Measurements from ENCODE around the gene IFNL1.

DNA sequence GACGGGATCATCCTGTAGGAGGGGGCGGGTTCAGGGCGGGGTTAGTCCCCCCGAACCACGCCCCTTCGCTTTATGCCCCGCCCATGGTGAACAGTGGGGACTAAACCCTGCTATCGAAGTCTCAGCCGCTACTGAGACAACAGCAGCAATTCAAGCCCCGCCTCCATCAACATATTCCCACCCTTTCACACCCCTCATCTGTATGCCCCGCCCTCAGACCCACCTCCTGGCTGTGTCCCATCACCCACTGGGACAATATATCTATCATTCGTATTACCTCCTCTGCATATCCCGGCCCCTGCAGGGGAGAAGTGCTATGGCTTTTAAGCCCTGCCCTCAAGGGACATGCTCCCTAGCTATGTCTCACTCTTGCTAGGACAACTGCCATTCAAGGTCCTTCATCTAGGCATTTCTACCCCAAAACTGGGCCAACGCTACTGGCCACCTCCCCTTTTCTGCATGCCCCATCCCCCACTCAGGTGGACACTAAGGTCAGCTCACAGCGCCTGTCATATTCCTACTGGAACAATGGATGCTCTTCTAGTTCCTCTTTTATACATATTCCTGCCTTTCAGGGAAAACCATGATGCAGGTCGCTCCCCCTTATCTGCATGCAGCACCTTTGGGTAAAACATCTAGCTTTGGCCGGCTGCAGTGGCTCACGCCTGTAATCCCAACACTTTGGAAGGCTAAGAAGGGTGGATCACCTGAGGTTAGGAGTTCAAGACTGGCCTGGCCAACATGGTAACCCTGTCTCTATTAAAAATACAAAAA is 12.5 kb downstream of the IFNL1 start:
- TF ChIP-seq, protein P1, sequence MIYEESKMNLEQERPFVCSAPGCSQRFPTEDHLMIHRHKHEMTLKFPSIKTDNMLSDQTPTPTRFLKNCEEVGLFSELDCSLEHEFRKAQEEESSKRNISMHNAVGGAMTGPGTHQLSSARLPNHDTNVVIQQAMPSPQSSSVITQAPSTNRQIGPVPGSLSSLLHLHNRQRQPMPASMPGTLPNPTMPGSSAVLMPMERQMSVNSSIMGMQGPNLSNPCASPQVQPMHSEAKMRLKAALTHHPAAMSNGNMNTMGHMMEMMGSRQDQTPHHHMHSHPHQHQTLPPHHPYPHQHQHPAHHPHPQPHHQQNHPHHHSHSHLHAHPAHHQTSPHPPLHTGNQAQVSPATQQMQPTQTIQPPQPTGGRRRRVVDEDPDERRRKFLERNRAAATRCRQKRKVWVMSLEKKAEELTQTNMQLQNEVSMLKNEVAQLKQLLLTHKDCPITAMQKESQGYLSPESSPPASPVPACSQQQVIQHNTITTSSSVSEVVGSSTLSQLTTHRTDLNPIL (CRISPR knock-in tag; IDR thresholded peaks at IDR 0.05; ENCODE audit: low read depth): no peak
- TF ChIP-seq ZFP3 (CRISPR knock-in tag; IDR thresholded peaks at IDR 0.05) (no peak), PPARA (CRISPR knock-in tag; IDR thresholded peaks at IDR 0.05; ENCODE audit: borderline replicate concordance) (no peak), SNAI2 (CRISPR knock-in tag; IDR thresholded peaks at IDR 0.05) (no peak), CSDC2 (CRISPR knock-in tag; IDR thresholded peaks at IDR 0.05) (no peak), ESRRG (CRISPR knock-in tag; IDR thresholded peaks at IDR 0.05) (no peak), TOX (CRISPR knock-in tag; IDR thresholded peaks at IDR 0.05; ENCODE audit: borderline replicate concordance) (no peak), ZNF565 (CRISPR knock-in tag; conservative IDR thresholded peaks at IDR 0.05; ENCODE audit: low read depth) (no peak), ZFP30 (CRISPR knock-in tag; IDR thresholded peaks at IDR 0.05) (no peak), OSR1 (CRISPR knock-in tag; IDR thresholded peaks at IDR 0.05) (no peak), ARNTL (CRISPR knock-in tag; IDR thresholded peaks at IDR 0.05; ENCODE audit: borderline replicate concordance, low read depth) (no peak)
- TF ChIP-seq, protein P2, sequence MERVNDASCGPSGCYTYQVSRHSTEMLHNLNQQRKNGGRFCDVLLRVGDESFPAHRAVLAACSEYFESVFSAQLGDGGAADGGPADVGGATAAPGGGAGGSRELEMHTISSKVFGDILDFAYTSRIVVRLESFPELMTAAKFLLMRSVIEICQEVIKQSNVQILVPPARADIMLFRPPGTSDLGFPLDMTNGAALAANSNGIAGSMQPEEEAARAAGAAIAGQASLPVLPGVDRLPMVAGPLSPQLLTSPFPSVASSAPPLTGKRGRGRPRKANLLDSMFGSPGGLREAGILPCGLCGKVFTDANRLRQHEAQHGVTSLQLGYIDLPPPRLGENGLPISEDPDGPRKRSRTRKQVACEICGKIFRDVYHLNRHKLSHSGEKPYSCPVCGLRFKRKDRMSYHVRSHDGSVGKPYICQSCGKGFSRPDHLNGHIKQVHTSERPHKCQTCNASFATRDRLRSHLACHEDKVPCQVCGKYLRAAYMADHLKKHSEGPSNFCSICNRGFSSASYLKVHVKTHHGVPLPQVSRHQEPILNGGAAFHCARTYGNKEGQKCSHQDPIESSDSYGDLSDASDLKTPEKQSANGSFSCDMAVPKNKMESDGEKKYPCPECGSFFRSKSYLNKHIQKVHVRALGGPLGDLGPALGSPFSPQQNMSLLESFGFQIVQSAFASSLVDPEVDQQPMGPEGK (CRISPR knock-in tag; IDR thresholded peaks at IDR 0.05; ENCODE audit: borderline replicate concordance): no peak
- TF ChIP-seq, protein P3, sequence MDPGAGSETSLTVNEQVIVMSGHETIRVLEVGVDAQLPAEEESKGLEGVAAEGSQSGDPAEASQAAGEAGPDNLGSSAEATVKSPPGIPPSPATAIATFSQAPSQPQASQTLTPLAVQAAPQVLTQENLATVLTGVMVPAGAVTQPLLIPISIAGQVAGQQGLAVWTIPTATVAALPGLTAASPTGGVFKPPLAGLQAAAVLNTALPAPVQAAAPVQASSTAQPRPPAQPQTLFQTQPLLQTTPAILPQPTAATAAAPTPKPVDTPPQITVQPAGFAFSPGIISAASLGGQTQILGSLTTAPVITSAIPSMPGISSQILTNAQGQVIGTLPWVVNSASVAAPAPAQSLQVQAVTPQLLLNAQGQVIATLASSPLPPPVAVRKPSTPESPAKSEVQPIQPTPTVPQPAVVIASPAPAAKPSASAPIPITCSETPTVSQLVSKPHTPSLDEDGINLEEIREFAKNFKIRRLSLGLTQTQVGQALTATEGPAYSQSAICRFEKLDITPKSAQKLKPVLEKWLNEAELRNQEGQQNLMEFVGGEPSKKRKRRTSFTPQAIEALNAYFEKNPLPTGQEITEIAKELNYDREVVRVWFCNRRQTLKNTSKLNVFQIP (CRISPR knock-in tag; IDR thresholded peaks at IDR 0.05; ENCODE audit: borderline replicate concordance, low read depth): no peak

Data from SK-N-SH treated with all-trans-retinoic acid at 6 μM for 48 hours (cell line).